GM03348 (cell line): ENCODE data around the gene PNMA8C.
"Not testable (repeated sequence)": the region's sequence is repeated elsewhere in the genome, so short reads cannot be mapped to it uniquely, and the experiment has no call there.

ENCODE experiments used
- DNase-seq: peaks from one replicate; pipeline ENCODE4 v3.0.0; 2012; ENCODE audit warnings: low spot score

Gene PNMA8C

DNA sequence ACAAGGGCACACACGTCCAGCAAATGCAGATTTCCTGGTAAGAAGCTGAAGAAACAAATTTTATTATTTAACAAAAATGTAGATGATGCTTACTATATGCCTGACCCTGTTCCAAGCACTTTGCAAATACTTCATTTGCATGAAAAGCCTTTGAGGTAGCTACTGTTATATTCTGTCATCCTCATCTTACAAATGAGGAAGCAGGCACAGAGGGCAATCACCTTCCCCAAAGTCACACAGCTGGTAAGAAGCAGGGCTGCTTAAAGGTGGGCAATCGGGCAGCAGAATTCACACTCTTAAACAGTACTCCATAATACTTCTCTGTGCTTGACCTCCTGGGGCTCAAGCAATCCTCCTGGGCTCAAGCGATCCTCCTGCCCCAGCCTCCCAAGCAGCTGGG, 18.3 kb upstream of the PNMA8C start:
- DNase-seq: no peak

DNA sequence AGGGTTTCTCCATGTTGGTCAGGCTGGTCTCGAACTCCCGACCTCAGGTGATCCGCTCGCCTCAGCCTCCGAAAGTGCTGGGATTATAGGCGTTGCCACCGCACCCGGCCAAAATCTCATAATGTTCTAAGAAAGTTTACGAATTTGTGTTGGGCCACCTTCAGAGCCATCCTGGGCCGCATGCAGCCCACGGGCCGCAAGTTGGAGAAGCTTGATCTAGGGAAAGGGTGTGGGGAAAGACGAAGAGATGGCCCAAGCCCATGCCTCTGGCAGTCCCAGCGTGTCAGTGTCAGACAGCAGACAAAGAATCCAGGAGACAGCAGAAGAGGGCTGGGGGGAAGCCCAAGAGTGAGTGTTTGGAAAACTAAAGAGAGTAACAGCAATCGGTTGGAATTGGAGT, 17.3 kb upstream of the PNMA8C start:
- no peak for DNase-seq

DNA sequence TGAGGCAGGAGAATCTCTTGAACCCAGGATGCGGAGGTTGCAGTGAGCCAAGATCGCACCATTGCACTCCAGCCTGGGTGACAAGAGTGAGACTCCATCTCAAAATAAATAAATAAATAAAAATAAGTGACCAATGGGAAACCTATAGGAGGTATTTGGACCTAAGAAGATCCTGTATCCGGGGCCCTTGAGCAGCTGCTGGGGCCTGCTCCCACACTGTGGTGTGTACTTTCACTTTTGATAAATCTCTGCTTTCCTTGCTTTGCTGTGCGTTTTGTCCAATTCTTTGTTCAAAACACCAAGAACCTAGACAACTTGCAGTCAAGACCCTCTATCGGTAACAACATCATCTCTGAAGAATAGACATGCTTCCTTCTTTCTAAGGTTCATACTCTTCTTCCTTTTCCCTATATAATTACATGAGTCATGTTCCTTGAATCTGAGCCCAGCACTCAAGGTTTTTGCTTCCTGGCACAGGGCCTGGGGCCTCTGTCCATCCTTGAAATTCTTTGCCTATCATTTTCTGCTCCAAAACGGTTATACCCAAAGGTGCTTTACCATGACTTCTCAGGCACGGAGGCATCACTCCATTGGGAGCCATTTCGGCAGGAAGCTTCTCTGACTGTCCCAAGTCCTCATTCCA, 14.2 kb upstream of the PNMA8C start:
- peak; percentile 71 for DNase-seq

DNA sequence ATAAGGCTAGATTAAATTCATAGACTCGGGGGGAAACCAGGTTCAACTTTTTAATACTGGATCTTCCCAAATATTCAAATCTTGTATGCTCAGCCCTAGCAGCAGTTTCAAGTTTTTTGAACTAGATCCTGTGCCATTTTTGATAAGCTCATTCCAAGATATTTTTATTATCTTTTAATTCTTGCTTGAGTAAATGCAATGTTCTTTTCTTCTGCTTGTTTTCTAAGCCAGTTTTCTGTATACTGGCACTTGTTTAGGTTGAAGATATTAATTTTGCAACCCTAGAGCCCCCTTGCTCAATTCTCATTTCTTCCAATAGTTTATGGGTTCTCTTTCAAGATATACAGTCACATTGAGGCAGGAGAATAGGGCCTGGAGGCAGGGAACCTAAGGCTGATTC, 13.1 kb upstream of the PNMA8C start:
- no peak for DNase-seq

DNA sequence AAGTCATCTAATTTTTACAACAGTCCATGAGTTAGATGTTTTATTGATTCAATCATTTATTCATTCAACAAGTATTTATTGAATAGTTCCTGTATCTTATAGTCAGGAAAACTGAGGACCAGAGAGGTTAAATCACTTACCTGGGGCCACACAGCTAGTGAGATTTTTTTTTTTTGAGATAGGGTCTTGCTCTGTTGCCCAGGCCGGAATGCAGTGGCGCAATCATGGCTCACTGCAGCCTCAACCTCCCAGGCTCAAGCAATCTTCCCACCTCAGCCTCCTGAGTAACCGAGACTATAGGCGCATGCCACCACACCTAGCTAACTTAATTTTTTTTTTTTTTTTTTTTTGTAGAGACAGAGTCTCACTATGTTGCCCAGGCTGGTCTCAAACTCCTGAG, 7.0 kb upstream of the PNMA8C start:
- not testable (repeated sequence) for DNase-seq

DNA sequence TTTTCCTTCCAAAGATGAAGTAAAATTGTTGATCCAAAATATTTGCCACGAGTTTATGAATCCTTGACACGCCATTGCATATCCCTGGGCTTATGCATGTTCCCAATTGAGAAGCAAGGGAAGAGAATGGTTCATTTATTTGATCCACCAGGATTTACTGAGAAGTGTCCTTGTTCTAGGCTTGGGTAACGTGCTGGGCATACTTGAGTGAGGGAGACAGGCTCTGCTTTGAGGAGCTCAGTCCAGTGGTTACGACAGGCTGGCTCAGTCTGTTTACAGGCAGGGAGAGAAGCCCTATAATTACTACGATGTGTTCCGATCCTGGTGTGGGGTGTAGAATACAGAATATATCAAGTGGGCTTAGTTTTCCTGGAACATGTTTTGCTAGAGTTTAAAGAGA, 6.3 kb upstream of the PNMA8C start:
- no peak for DNase-seq

DNA sequence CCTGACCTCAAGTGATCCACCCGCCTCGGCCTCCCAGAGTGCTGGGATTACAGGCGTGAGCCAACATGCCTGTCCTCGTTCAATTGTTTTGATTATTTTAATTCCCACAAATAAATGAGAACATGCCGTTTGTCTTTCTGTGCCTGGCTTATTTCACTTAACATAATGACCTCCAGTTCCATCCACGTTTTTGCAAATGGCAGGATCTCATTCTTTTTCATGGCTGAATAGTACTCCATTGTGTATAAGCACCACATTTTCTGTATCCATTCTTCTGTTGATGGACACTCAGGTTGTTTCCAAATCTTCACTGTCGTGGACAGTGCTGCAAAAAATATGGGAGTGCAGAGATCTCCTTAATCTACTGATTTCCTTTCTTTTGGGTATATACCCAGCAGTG, 4.7 kb upstream of the PNMA8C start:
- not testable (repeated sequence) for DNase-seq

DNA sequence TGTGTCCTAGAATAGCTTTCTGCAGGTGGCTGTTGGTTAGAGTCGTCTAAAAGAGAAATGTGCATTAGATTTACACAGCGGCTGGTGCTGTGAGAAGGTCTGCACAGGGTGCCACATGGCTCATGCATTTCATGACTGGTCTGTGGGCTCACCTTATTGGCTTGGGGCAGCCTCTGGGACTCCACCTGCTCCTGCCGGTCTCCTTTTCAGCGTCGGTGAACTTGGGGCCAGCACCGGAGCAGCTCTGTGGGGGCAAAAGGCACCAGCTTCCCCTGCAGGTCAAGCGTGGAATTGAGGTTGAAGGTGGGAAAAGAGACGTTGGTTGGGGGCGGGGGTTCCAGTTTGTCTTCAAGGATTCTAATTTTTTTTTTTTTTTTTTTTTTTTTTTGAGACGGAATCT, 3.1 kb upstream of the PNMA8C start:
- DNase-seq: no peak

DNA sequence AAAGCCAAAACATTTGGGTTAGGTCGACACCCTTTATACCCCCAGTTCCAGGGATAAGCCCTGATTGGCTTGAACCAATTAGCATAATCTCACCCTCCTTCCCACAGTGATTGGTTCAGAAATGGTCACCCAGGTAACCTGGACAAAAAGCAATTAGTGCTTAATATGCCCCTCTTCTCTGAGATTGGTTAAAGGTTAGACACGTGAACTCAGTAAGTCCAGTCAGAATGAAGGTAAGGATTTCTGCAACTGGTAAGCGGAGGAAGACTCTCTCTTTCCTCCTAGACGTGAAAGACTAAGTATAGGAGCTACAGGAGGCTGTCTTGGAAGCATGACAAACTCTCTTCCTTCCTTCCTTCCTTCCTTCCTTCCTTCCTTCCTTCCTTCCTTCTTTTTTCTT, 1.3 kb upstream of the PNMA8C start:
- no peak for DNase-seq

DNA sequence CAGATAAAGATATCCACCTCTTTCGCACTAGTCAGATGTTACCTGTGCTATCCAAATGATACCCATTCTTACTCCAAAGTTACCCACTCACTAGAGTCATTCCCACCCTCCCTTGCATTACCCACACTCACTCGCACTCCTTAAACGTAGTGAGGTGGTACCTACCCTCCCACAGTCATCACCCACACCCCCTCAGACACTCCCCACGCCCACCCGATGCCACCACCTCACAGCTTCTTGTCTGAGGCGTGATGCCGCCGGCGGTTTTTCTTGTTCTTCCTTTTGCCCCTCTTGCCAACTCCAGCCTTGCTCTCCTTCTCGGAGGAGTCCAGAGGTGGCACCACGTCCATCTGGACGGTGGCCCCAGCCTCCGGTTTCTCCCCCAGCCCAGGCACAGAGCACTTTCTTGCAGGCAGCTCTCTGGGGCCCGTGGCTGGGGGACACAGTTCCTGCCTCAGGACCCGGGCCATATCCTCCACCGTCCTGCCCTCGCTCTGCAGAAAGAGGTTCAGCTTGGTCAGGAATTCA, 1.2 kb downstream of the PNMA8C start:
- no peak for DNase-seq

DNA sequence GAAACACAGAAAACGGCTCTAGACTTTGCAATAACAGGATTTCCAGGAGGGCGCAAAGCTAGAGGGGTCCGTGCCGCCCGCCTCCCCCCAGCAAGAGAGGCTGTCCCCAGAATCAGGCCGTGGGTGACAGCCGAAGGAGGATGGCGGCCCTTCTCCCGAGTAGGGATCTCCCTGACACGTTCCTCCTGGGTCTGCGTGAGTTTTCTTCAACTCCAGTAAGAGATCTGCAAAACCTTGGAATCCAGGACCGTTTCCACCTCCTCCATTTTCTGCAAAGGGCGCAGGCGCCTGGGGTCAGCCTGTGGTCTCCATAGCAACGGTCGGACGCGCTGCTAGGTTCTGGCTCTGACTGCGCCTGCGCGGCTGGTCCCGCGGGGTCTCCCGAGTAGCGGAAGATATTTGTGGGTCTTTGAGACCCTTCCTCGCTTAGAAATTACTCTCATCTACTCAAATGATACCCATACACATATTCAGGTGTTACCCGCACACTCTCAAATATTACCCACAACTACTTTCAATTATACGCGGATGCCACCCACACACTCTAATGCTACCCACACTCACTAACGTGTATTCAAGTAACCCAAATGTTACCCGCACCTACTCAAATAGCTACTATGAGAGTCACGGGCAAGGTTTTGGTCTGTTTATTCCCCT, 2.1 kb downstream of the PNMA8C start:
- peak; percentile 96 for DNase-seq

DNA sequence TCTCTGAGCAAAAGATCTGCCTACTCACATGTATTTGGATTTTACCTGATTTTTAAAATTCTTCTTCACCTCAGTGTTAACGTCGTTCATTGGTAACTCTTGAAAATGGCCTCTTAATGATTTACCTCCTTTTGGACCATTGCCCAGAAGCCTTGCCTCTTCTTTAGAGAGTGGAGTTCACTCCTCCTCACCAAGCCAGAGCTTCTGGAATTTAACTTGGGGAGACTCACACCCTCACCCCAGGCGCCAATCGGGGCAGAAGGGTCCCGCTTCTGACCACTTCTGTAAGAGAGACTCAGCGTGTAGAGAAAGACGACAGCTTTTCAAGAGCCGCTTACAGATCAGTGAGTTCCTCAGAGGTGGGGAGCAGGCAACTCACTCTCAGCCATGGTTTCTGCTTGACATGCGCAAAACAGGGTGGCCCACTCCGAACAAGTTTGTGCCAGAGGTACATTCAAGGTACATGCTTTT, 2.7 kb downstream of the PNMA8C start:
- DNase-seq: no peak

DNA sequence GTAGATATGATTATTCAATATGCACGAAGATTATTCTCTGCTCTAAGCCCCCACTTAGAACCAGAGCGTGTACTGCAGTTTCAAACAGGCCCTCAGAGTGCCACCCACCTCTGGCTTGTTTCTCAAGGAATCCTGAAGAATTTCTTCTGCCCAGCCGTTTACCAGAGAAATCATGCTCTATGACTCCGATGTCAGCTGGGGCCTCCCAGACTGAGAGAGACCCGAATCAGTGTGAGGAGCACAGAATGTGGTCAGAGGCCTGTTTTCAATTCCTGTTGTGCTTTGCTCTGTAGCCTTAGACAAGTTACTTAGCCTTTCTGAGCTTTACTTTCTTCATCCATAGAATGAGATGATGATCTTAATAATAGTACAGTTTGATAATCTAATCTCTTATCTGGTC, 5.5 kb downstream of the PNMA8C start:
- no peak for DNase-seq

DNA sequence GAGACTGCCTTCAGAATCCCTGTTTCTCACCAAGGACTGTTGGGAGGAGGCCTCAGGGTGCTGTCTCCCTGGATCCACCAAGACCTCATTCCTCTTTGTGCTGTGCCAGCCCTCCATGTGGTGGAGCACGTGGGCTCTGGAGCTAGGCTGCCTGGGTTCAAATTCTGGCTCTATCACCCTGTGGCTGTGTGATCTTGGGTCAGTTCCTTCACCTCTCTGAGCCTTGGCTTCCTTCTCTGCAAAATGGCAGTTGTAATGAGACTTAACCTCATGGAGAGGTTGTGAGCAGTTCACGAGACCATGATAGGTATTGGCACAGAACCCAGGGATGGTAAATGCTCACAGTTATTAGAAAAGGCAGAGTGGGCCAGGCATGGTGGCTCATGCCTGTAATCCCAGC, 6.4 kb downstream of the PNMA8C start:
- DNase-seq: no peak

DNA sequence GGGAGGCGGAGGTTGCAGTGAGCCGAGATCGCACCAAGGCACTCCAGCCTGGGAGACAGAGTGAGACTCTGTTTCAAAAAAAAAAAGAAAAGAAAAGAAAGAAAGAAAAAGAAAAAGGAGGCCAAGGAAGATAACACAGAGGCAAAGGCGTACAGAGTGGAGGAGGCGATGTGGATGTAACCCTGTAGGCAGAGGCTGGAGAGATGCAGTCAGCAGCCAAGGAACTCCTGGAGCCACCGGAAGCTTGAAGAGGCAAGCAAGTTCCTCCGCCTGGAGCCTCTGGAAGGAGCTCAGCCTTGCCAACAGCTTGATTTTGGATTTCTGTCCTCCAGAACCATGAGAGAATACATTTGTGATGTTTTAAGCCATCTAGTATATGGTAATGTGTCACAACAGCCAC, 8.7 kb downstream of the PNMA8C start:
- no peak for DNase-seq

DNA sequence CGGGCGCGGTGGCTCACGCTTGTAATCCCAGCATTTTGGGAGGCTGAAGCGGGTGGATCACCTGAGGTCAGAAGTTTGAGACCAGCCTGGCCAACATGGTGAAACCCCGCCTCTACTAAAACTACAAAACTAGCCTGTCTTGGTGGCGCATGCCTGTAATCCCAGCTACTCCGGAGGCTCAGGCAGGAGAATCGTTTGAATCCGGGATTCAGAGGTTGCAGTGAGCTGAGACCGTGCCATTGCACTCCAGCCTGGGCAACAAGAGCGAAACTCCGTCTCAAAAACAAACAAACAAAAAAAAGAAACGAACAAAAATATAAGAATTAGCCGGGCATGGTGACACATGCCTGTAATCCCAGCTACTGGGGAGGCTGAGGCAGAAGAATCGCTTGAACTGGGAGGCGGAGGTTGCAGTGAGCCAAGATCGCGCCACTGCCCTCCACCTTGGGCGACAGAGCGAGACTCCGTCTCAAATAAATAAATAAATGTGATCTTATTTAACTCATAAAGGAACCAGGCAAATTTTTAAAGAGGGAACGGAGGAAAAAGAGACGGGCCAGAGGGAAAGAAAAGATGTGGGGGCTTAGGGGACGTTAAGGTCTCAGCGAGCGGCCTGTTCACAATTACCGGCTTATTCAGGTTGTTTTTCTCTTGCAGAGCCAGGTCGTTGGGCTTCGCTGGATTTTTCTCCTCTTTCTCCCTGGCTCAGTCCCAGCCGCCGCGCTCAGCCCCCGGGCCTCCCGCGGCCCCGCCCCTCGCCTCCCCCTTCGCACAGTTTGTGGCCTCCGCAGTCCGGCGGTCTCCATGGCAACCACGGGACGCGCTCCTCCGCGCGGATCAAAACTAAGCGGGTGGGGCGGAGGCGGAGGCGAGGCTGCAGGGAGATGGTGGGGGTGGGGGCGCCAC, 12.7 kb downstream of the PNMA8C start:
- peak; percentile 93 for DNase-seq

DNA sequence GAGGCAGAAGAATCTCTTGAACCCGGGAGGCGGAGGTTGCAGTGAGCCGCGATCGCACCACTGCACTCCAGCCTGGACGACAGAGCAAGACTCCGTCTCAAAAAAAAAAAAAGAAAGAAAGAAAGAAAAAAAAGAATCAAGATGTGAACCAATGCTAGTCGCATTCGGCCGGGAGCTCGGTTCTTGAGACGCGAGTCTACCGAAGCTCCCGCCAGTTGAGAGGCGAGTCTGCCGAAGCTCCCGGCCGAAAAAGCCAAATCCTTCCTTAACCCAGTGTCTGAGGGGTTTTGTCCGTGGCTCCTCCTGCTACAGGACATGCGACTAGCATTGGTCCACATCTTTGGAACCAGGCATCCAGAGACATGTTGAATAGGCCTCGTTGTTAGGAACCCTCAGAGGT, 13.8 kb downstream of the PNMA8C start:
- not testable (repeated sequence) for DNase-seq

DNA sequence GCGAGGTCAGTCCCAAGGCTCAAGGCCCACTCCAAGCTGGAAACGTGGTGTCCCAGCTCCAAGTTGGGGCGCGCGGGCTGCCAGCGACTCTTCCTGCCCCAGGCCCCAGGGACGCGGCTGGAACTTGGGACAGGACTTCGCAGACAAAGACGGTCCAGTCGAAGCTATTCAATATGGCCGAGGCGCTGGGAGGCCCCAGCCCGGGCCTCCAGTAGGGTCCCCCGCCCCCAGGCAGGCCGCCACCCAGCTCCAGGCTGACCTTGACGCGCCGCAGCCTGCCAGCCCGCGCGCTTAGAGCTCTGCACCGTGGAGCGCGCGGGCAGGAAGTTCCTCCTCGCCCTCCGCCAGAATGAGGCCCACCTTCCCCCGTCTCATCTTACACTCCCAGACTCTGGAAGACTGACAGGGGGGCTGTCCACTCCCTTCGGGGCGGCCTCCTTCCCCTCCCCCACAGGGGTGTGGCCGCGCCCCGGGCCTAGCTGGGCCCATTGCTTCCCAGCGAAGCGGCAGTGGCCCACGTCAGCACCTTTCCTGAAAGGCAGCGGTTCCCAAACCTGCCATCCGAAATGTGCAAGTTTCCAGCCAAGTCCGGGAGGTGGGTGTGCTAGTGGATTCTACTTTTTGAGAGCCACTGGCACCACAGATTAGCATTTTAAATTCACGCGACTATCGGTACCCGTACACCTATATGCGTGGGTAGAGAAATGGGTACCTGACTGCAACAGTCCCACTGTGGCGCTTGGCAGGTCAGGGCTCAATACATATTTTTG, 15.3 kb downstream of the PNMA8C start, which contains the start of gene CCDC8:
CCDC8 (minus strand) TSS at position 303 of the 770 bp plus-strand sequence. CDS start 754 bp downstream, outside the sequence.
- peak; percentile 79 for DNase-seq

DNA sequence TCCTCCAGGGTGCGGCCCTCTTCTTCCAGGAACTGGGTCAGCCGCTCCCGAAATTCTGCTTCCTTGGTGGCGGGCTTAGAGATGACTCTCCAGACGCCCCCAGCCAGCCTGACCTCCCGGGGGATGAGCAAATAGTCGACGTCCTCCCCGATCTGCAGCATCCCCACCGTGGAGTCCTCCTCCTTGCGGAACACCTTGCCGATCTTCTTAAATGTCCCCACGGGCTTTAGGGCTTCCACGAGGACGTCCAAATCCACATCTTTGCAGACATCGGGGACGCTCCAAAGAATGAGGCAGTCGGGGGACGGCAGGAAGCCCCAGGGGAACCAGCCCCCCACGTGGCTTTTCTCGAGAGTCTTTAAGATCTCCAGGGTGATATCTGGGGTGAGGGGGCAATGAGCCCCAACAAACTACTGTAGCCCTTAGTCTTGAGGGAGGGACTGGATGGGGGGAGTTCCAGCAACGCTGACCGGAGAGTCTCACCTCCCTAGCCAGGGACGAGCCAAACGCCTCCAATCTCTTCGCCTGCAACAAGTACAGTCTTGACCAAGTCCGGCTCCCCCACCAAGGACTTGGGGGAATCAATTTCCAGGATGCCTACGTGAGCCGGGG, 16.0 kb downstream of the PNMA8C start:
- no peak for DNase-seq

DNA sequence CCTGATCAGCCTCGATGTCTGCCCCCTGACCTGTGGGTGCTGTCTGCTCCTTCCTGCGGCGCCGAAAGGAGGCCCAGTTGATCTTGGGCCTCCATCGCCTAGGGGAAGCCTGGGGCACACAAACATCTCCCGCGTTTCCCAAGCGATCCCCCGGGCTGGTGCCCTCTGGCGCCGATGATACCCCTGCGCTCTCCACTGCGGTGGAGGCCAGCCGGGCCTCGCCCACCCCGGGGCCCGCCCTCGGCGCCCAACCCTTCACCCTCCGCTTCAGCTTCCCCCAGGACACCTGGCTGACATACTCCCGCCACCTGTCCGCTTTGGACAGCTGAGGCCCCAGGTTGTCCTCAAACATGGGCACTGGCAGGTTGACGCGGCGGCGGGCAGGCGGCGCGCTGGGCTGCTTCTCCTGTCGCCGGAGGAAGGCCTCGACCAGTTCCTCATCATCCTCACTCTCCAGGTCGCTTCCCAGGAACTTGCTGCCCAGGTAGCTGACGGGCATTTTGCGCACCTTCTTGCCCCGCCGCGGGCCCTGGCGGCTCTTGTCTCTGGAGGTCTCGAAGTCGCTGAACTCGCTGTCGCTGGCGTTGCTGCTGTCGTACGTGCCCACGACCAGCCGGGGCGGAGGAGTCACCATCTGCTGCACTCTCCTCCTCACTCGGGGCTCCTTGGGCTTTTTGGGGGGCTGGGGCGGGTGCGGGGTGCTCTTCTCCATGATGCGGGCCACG, 16.6 kb downstream of the PNMA8C start:
- no peak for DNase-seq
